ENCODE measurements around the gene TOR2A.

Gene TOR2A

GRCh38 chr9:127776195-127776923 lies 41.3 kb upstream of the TOR2A start:
- no peaks in the 10 kb centered on the region for H3K36me3 ChIP-seq (ENCODE audit: insufficient read depth, low read length)
- H3K4me3 ChIP-seq (ENCODE audit: low read depth in 1 of 2, low read length in 2 of 2), result no peak overlapping the region
- no peak overlapping the region for H3K9ac ChIP-seq (ENCODE audit: low read length)
- no peaks in the 10 kb centered on the region for H3K9me3 ChIP-seq (ENCODE audit: low read length)
- H3K4me1 ChIP-seq (ENCODE audit: insufficient read depth, low read length), result no peaks in the 10 kb centered on the region
- H3K27ac ChIP-seq (ENCODE audit: low read depth, low read length), result no peak overlapping the region
- H3K27me3 ChIP-seq (ENCODE audit: control insufficient read depth in 1 of 2, insufficient read depth in 2 of 2, low read length in 2 of 2), result no peaks in the 10 kb centered on the region

- no peak overlapping the region for H3K9ac ChIP-seq (ENCODE audit: low read length)
- no peaks in the 10 kb centered on the region for H3K36me3 ChIP-seq (ENCODE audit: insufficient read depth, low read length)
- H3K27me3 ChIP-seq (ENCODE audit: control insufficient read depth in 1 of 2, insufficient read depth in 2 of 2, low read length in 2 of 2), result no peaks in the 10 kb centered on the region
- peaks cover 9% of the 10 kb centered on the region for H3K4me1 ChIP-seq (ENCODE audit: insufficient read depth, low read length)
- H3K9me3 ChIP-seq (ENCODE audit: low read length), result no peaks in the 10 kb centered on the region
- H3K27ac ChIP-seq (ENCODE audit: low read depth, low read length), result no peak overlapping the region
- no peak overlapping the region for H3K4me3 ChIP-seq (ENCODE audit: low read depth in 1 of 2, low read length in 2 of 2)
Measured at GRCh38 chr9:127773981-127774380, 38.9 kb upstream of the TOR2A start.

GRCh38 chr9:127773272-127773671 lies 38.2 kb upstream of the TOR2A start:
- no peak overlapping the region for H3K9ac ChIP-seq (ENCODE audit: low read length)
- H3K4me1 ChIP-seq (ENCODE audit: insufficient read depth, low read length), result peaks cover 9% of the 10 kb centered on the region
- no peaks in the 10 kb centered on the region for H3K27me3 ChIP-seq (ENCODE audit: control insufficient read depth in 1 of 2, insufficient read depth in 2 of 2, low read length in 2 of 2)
- H3K36me3 ChIP-seq (ENCODE audit: insufficient read depth, low read length), result no peaks in the 10 kb centered on the region
- no peak overlapping the region for H3K27ac ChIP-seq (ENCODE audit: low read depth, low read length)
- no peak overlapping the region for H3K4me3 ChIP-seq (ENCODE audit: low read depth in 1 of 2, low read length in 2 of 2)
- H3K9me3 ChIP-seq (ENCODE audit: low read length), result no peaks in the 10 kb centered on the region

- Histone ChIP-seq H3K27me3 (ENCODE audit: control insufficient read depth in 1 of 2, insufficient read depth in 2 of 2, low read length in 2 of 2) (no peaks in the 10 kb centered on the region), H3K36me3 (ENCODE audit: insufficient read depth, low read length) (no peaks in the 10 kb centered on the region), H3K4me3 (ENCODE audit: low read depth in 1 of 2, low read length in 2 of 2) (no peak overlapping the region), H3K9ac (ENCODE audit: low read length) (no peak overlapping the region), H3K4me1 (ENCODE audit: insufficient read depth, low read length) (peaks cover 9% of the 10 kb centered on the region), H3K27ac (ENCODE audit: low read depth, low read length) (no peak overlapping the region), H3K9me3 (ENCODE audit: low read length) (no peaks in the 10 kb centered on the region)
Measured at GRCh38 chr9:127772603-127773002, 37.5 kb upstream of the TOR2A start.

- Histone ChIP-seq H3K4me3 (ENCODE audit: low read depth in 1 of 2, low read length in 2 of 2) (peak overlapping the region in 1 of 2 donors; percentile 21), H3K27me3 (ENCODE audit: control insufficient read depth in 1 of 2, insufficient read depth in 2 of 2, low read length in 2 of 2) (no peaks in the 10 kb centered on the region), H3K4me1 (ENCODE audit: insufficient read depth, low read length) (peaks cover 9% of the 10 kb centered on the region), H3K27ac (ENCODE audit: low read depth, low read length) (peak overlapping the region; percentile 44), H3K9ac (ENCODE audit: low read length) (no peak overlapping the region), H3K36me3 (ENCODE audit: insufficient read depth, low read length) (no peaks in the 10 kb centered on the region), H3K9me3 (ENCODE audit: low read length) (no peaks in the 10 kb centered on the region)
Measured at GRCh38 chr9:127771570-127772189, 36.6 kb upstream of the TOR2A start.

GRCh38 chr9:127770905-127771569 lies 35.9 kb upstream of the TOR2A start:
- peaks cover 9% of the 10 kb centered on the region for H3K4me1 ChIP-seq (ENCODE audit: insufficient read depth, low read length)
- H3K9ac ChIP-seq (ENCODE audit: low read length), result no peak overlapping the region
- H3K27me3 ChIP-seq (ENCODE audit: control insufficient read depth in 1 of 2, insufficient read depth in 2 of 2, low read length in 2 of 2), result no peaks in the 10 kb centered on the region
- peak overlapping the region; percentile 31 to 55 for H3K4me3 ChIP-seq (ENCODE audit: low read depth in 1 of 2, low read length in 2 of 2)
- no peaks in the 10 kb centered on the region for H3K36me3 ChIP-seq (ENCODE audit: insufficient read depth, low read length)
- no peaks in the 10 kb centered on the region for H3K9me3 ChIP-seq (ENCODE audit: low read length)
- peak overlapping the region; percentile 32 for H3K27ac ChIP-seq (ENCODE audit: low read depth, low read length)

GRCh38 chr9:127770583-127770904 lies 35.5 kb upstream of the TOR2A start:
- Histone ChIP-seq H3K27ac (ENCODE audit: low read depth, low read length) (peak overlapping the region; percentile 32), H3K27me3 (ENCODE audit: control insufficient read depth in 1 of 2, insufficient read depth in 2 of 2, low read length in 2 of 2) (no peaks in the 10 kb centered on the region), H3K4me3 (ENCODE audit: low read depth in 1 of 2, low read length in 2 of 2) (peak overlapping the region in 1 of 2 donors; percentile 55), H3K9me3 (ENCODE audit: low read length) (no peaks in the 10 kb centered on the region), H3K36me3 (ENCODE audit: insufficient read depth, low read length) (no peaks in the 10 kb centered on the region), H3K9ac (ENCODE audit: low read length) (no peak overlapping the region), H3K4me1 (ENCODE audit: insufficient read depth, low read length) (peaks cover 9% of the 10 kb centered on the region)

GRCh38 chr9:127769929-127770582 lies 35.0 kb upstream of the TOR2A start:
- H3K4me1 ChIP-seq (ENCODE audit: insufficient read depth, low read length), result peaks cover 9% of the 10 kb centered on the region
- no peak overlapping the region for H3K27ac ChIP-seq (ENCODE audit: low read depth, low read length)
- no peaks in the 10 kb centered on the region for H3K9me3 ChIP-seq (ENCODE audit: low read length)
- H3K36me3 ChIP-seq (ENCODE audit: insufficient read depth, low read length), result no peaks in the 10 kb centered on the region
- H3K4me3 ChIP-seq (ENCODE audit: low read depth in 1 of 2, low read length in 2 of 2), result no peak overlapping the region
- no peak overlapping the region for H3K9ac ChIP-seq (ENCODE audit: low read length)
- no peaks in the 10 kb centered on the region for H3K27me3 ChIP-seq (ENCODE audit: control insufficient read depth in 1 of 2, insufficient read depth in 2 of 2, low read length in 2 of 2)

GRCh38 chr9:127769101-127769500 lies 34.0 kb upstream of the TOR2A start:
- Histone ChIP-seq H3K4me1 (ENCODE audit: insufficient read depth, low read length) (peaks cover 9% of the 10 kb centered on the region), H3K4me3 (ENCODE audit: low read depth in 1 of 2, low read length in 2 of 2) (no peak overlapping the region), H3K27me3 (ENCODE audit: control insufficient read depth in 1 of 2, insufficient read depth in 2 of 2, low read length in 2 of 2) (no peaks in the 10 kb centered on the region), H3K9ac (ENCODE audit: low read length) (no peak overlapping the region), H3K36me3 (ENCODE audit: insufficient read depth, low read length) (no peaks in the 10 kb centered on the region), H3K9me3 (ENCODE audit: low read length) (no peaks in the 10 kb centered on the region), H3K27ac (ENCODE audit: low read depth, low read length) (no peak overlapping the region)

- Histone ChIP-seq H3K4me3 (ENCODE audit: low read depth in 1 of 2, low read length in 2 of 2) (no peak overlapping the region), H3K9ac (ENCODE audit: low read length) (no peak overlapping the region), H3K36me3 (ENCODE audit: insufficient read depth, low read length) (no peaks in the 10 kb centered on the region), H3K4me1 (ENCODE audit: insufficient read depth, low read length) (peaks cover 9% of the 10 kb centered on the region), H3K27me3 (ENCODE audit: control insufficient read depth in 1 of 2, insufficient read depth in 2 of 2, low read length in 2 of 2) (no peaks in the 10 kb centered on the region), H3K9me3 (ENCODE audit: low read length) (no peaks in the 10 kb centered on the region), H3K27ac (ENCODE audit: low read depth, low read length) (no peak overlapping the region)
Measured at GRCh38 chr9:127768698-127769097, 33.6 kb upstream of the TOR2A start.

GRCh38 chr9:127767909-127768331 lies 32.8 kb upstream of the TOR2A start:
- Histone ChIP-seq H3K4me3 (ENCODE audit: low read depth in 1 of 2, low read length in 2 of 2) (no peak overlapping the region), H3K27ac (ENCODE audit: low read depth, low read length) (no peak overlapping the region), H3K9me3 (ENCODE audit: low read length) (no peaks in the 10 kb centered on the region), H3K4me1 (ENCODE audit: insufficient read depth, low read length) (peaks cover 16% of the 10 kb centered on the region), H3K27me3 (ENCODE audit: control insufficient read depth in 1 of 2, insufficient read depth in 2 of 2, low read length in 2 of 2) (no peaks in the 10 kb centered on the region), H3K36me3 (ENCODE audit: insufficient read depth, low read length) (no peaks in the 10 kb centered on the region), H3K9ac (ENCODE audit: low read length) (no peak overlapping the region)
